ENCODE results near the gene UTP15.

DNA sequence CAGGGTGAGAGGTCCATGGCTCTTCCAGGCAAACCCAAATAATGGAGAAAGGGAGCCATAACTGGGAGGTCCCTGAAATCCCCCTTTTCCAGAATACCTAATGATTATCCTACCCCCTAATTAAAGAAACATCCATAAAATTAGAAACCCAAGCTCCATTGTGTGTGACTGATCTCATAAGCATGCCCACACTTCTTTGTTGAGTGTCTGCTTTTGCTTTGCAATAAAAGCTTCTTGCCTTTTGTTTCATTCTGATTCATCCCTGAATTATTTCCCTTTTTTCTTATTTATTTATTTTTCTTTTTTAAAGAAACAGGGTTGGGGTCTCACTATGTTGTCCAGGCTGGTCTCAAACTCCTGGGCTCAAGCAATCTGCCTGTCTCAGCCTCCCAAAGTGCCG, 34.2 kb upstream of the UTP15 start:
- TF ChIP-seq, protein P1, sequence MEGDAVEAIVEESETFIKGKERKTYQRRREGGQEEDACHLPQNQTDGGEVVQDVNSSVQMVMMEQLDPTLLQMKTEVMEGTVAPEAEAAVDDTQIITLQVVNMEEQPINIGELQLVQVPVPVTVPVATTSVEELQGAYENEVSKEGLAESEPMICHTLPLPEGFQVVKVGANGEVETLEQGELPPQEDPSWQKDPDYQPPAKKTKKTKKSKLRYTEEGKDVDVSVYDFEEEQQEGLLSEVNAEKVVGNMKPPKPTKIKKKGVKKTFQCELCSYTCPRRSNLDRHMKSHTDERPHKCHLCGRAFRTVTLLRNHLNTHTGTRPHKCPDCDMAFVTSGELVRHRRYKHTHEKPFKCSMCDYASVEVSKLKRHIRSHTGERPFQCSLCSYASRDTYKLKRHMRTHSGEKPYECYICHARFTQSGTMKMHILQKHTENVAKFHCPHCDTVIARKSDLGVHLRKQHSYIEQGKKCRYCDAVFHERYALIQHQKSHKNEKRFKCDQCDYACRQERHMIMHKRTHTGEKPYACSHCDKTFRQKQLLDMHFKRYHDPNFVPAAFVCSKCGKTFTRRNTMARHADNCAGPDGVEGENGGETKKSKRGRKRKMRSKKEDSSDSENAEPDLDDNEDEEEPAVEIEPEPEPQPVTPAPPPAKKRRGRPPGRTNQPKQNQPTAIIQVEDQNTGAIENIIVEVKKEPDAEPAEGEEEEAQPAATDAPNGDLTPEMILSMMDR (IDR thresholded peaks at IDR 0.05): no peak
- TF ChIP-seq POLR2A (IDR thresholded peaks at IDR 0.05): no peak
